SK-N-SH treated with all-trans-retinoic acid at 6 μM for 48 hours (cell line): Measurements from ENCODE around the gene PLEKHH3.

Source experiments
- ATAC-seq: fragments of 200-7000 bp; cut with Tn5 transposase; 3 replicates; pipeline ENCODE4 v1.9.1; 2020; ENCODE audit warnings: mild to moderate bottlenecking, moderate library complexity
- CSRNP3 ChIP-seq: fragments of 250-450 bp; sonication (Bioruptor Pico); IDR thresholded peaks from 2 replicates; pipeline ENCODE4 v1.5.1; 2021; ENCODE audit warnings: mild to moderate bottlenecking, moderate library complexity
- PPARA ChIP-seq: fragments of 250-450 bp; sonication (Bioruptor Pico); IDR thresholded peaks from 2 replicates; pipeline ENCODE4 v1.5.0; 2020; ENCODE audit warnings: mild to moderate bottlenecking, borderline replicate concordance
- ZC3H10 ChIP-seq: fragments of 250-450 bp; sonication (Bioruptor Pico); IDR thresholded peaks from 2 replicates; pipeline ENCODE4 v1.5.1; 2021; ENCODE audit warnings: mild to moderate bottlenecking, moderate library complexity

Gene PLEKHH3

DNA sequence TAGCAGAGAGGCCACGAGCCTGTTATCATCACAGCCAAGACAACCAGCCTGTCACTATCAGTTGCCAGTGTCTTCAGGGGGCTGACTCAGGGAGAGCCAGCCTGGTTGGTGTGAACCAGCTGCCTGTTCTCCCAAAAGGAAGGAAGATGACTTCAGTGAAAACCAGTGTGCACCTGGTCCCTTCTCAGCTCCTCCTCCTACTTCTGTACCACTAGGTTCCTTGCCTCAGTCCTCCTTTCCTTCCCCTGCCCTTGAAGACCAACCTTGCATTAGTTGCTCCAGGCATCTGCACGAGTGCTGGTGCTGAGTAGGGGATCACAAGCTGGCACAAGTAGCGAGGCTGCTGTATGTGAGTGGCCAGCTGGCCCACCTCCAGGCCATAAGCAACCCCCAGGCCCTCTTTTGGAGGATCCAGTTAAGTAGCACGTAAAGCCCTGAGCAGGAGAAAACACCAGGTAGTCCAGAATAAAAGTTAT lies 58.8 kb downstream of the PLEKHH3 start:
- ATAC-seq: peak; percentile 39
- TF ChIP-seq CSRNP3 (CRISPR knock-in tag): no peak
- no peak for TF ChIP-seq PPARA
- TF ChIP-seq ZC3H10: no peak
